Measurements from ENCODE around the gene CFAP69. TPM values are rescaled to one million over a fixed set of nuclear protein-coding genes. Genes with fewer than 3 reads are reported as not detected.

The CFAP69 gene
- total RNA-seq, 1 donor from 2014 or later: 2.5 TPM

GRCh38 chr7:90216080-90216674 lies 28.8 kb upstream of the CFAP69 start:
- H3K36me3 Mint-ChIP-seq (ENCODE audit: low read depth): no peaks in the 10 kb centered on the region
- TF ChIP-seq CTCF (conservative IDR thresholded peaks at IDR 0.05): no peak
- no peak overlapping the region for H3K27ac Mint-ChIP-seq (ENCODE audit: unreplicated experiment)
- peaks cover 25% of the 10 kb centered on the region for H3K27me3 Mint-ChIP-seq (ENCODE audit: low read depth)
- no peak overlapping the region for H3K4me3 Mint-ChIP-seq
- DNase-seq (ENCODE audit: low read depth, low spot score): no peak
- H3K9me3 Mint-ChIP-seq: no peaks in the 10 kb centered on the region
- H3K4me1 Mint-ChIP-seq: peaks cover 2% of the 10 kb centered on the region

- DNase-seq (ENCODE audit: low read depth, low spot score): no peak
- H3K27me3 Mint-ChIP-seq (ENCODE audit: low read depth): peaks cover 21% of the 10 kb centered on the region
- TF ChIP-seq CTCF (conservative IDR thresholded peaks at IDR 0.05): no peak
- no peaks in the 10 kb centered on the region for H3K9me3 Mint-ChIP-seq
- H3K4me3 Mint-ChIP-seq: no peak overlapping the region
- no peaks in the 10 kb centered on the region for H3K36me3 Mint-ChIP-seq (ENCODE audit: low read depth)
- H3K4me1 Mint-ChIP-seq: no peaks in the 10 kb centered on the region
- H3K27ac Mint-ChIP-seq (ENCODE audit: unreplicated experiment): no peak overlapping the region
These were observed 28.2 kb upstream of the CFAP69 start for GRCh38 chr7:90216771-90217170.

- no peaks in the 10 kb centered on the region for H3K9me3 Mint-ChIP-seq
- H3K4me1 Mint-ChIP-seq: peaks cover 7% of the 10 kb centered on the region
- DNase-seq (ENCODE audit: low read depth, low spot score): no peak
- no peak for TF ChIP-seq CTCF (conservative IDR thresholded peaks at IDR 0.05)
- peaks cover 13% of the 10 kb centered on the region for H3K27me3 Mint-ChIP-seq (ENCODE audit: low read depth)
- H3K36me3 Mint-ChIP-seq (ENCODE audit: low read depth): no peaks in the 10 kb centered on the region
- no peak overlapping the region for H3K4me3 Mint-ChIP-seq
- H3K27ac Mint-ChIP-seq (ENCODE audit: unreplicated experiment): no peak overlapping the region
These were observed 22.6 kb upstream of the CFAP69 start for GRCh38 chr7:90222390-90222789.

GRCh38 chr7:90222811-90223725 lies 21.9 kb upstream of the CFAP69 start:
- Mint-ChIP-seq H3K4me3 (no peak overlapping the region), H3K27me3 (ENCODE audit: low read depth) (peaks cover 11% of the 10 kb centered on the region), H3K27ac (ENCODE audit: unreplicated experiment) (no peak overlapping the region), H3K4me1 (peaks cover 7% of the 10 kb centered on the region), H3K36me3 (ENCODE audit: low read depth) (no peaks in the 10 kb centered on the region), H3K9me3 (no peaks in the 10 kb centered on the region)
- DNase-seq (ENCODE audit: low read depth, low spot score): no peak
- no peak for TF ChIP-seq CTCF (conservative IDR thresholded peaks at IDR 0.05)

- no peak for DNase-seq (ENCODE audit: low read depth, low spot score)
- Mint-ChIP-seq H3K27ac (ENCODE audit: unreplicated experiment) (no peak overlapping the region), H3K36me3 (ENCODE audit: low read depth) (no peaks in the 10 kb centered on the region), H3K9me3 (no peaks in the 10 kb centered on the region), H3K4me1 (peaks cover 7% of the 10 kb centered on the region), H3K27me3 (ENCODE audit: low read depth) (peaks cover 11% of the 10 kb centered on the region), H3K4me3 (no peak overlapping the region)
- TF ChIP-seq CTCF (conservative IDR thresholded peaks at IDR 0.05): no peak
These were observed 20.8 kb upstream of the CFAP69 start for GRCh38 chr7:90224195-90224594.
